ENCODE results near the gene PNP. TPM values are rescaled to one million over a fixed set of nuclear protein-coding genes. Genes with fewer than 3 reads are reported as not detected.

Gene PNP
- total RNA-seq, 4 donors from 2014 or later, result 1.6 to 7.5 (median 3.0) TPM

DNA sequence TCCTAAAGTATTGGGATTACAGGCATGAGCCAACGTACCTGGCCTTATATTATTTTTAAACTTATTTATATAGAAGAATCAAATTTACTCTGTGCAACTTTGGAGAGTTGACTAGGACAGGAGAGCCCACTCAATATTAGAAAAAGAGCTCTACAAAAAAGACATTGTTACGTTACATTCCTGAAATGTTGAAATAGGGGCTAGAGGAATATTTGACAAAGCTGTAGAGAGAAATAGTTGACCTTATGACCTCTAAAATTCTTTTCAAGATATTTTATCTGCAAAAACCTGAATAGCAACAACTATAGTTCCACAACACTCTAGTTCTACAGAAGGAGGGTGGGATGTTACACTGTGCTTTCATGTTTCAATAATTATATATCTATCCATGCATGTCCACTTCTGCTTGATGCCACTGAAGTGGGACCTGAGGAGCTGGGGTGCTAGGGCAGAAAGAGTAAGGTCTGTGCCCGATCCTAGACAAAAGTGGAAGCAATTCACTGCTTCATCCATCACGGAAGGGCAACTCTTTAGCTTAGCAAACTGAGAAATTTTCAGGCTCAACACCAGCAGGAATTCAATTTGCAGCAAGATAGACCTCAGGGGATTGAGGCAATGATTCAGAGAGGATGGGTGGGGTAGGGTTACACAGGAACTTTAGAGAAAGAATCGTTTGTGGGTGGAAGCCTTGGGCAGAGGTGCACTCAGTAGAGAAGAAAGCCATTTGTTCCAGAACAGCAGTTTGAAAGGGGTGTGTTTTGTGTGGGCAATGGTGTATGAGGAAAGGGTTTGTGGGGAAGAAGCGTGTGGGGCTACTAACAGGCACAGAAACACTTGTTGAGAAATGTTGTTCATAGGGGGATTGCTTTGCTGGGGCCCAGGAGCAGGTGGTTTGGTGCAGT, 20.1 kb downstream of the PNP start:
- Histone ChIP-seq H3K4me3 (no peak overlapping the region), H3K36me3 (no peaks in the 10 kb centered on the region), H3K4me1 (peaks cover 0 to 6% of the 10 kb centered on the region in 2 donors), H3K9me3 (no peaks in the 10 kb centered on the region), H3K27me3 (no peaks in the 10 kb centered on the region), H3K27ac (peak overlapping the region in 1 of 4 donors; percentile 34)
- in situ Hi-C loops (cut with MboI; ENCODE audit: low sequenced_read_pairs in 4 of 4), result no loop called here
- TF ChIP-seq POLR2A (IDR thresholded peaks at IDR 0.05) (no peak), CTCF (IDR thresholded peaks at IDR 0.05 in 4 of 5, conservative IDR thresholded peaks at IDR 0.05 in 1 of 5) (no peak)
- intact Hi-C loops (cut with DNase I; ENCODE audit: low total_unique reads), result no loop called here
- DNase-seq (no peak), ATAC-seq (no peak)

GRCh38 chr14:20490563-20490962, 21.4 kb downstream of the PNP start:
- intact Hi-C loops (cut with DNase I; ENCODE audit: low total_unique reads) (no loop called here), in situ Hi-C loops (cut with MboI; ENCODE audit: low sequenced_read_pairs in 4 of 4) (no loop called here)
- Histone ChIP-seq H3K36me3 (no peaks in the 10 kb centered on the region), H3K27ac (no peak overlapping the region), H3K4me1 (peaks cover 0 to 6% of the 10 kb centered on the region in 2 donors), H3K4me3 (no peak overlapping the region), H3K27me3 (no peaks in the 10 kb centered on the region), H3K9me3 (no peaks in the 10 kb centered on the region)
- DNase-seq, result no peak
- no peak for ATAC-seq
- TF ChIP-seq CTCF (IDR thresholded peaks at IDR 0.05 in 4 of 5, conservative IDR thresholded peaks at IDR 0.05 in 1 of 5), result no peak
- TF ChIP-seq POLR2A (IDR thresholded peaks at IDR 0.05), result no peak

- H3K27ac ChIP-seq, result no peak overlapping the region
- in situ Hi-C loops (cut with MboI; ENCODE audit: low sequenced_read_pairs in 4 of 4), result no loop called here
- no peaks in the 10 kb centered on the region for H3K36me3 ChIP-seq
- intact Hi-C loops (cut with DNase I; ENCODE audit: low total_unique reads), result no loop called here
- no peaks in the 10 kb centered on the region for H3K9me3 ChIP-seq
- no peak overlapping the region for H3K4me3 ChIP-seq
- ATAC-seq (no peak), DNase-seq (no peak)
- no peaks in the 10 kb centered on the region for H3K27me3 ChIP-seq
- no peak for TF ChIP-seq CTCF (IDR thresholded peaks at IDR 0.05 in 4 of 5, conservative IDR thresholded peaks at IDR 0.05 in 1 of 5)
- TF ChIP-seq POLR2A (IDR thresholded peaks at IDR 0.05), result no peak
- peaks cover 0 to 6% of the 10 kb centered on the region in 2 donors for H3K4me1 ChIP-seq
These were observed 23.3 kb downstream of the PNP start for GRCh38 chr14:20492486-20492885.

- no peak for ATAC-seq
- Histone ChIP-seq H3K27ac (no peak overlapping the region), H3K9me3 (no peaks in the 10 kb centered on the region), H3K4me1 (peaks cover 0 to 11% of the 10 kb centered on the region in 2 donors), H3K27me3 (no peaks in the 10 kb centered on the region), H3K36me3 (no peaks in the 10 kb centered on the region), H3K4me3 (no peak overlapping the region)
- TF ChIP-seq POLR2A (IDR thresholded peaks at IDR 0.05), result no peak
- TF ChIP-seq CTCF (IDR thresholded peaks at IDR 0.05 in 4 of 5, conservative IDR thresholded peaks at IDR 0.05 in 1 of 5), result no peak
- intact Hi-C loops (cut with DNase I; ENCODE audit: low total_unique reads), result no loop called here
- DNase-seq, result no peak
- in situ Hi-C loops (cut with MboI; ENCODE audit: low sequenced_read_pairs in 4 of 4), result no loop called here
These were observed 24.4 kb downstream of the PNP start for GRCh38 chr14:20493634-20494033.

Data from gastrocnemius medialis (tissue), 4 donors.